ENCODE results near the gene VWA1.
A peak's percentile ranks its signal among the peaks of the same experiment; 100 is the strongest.

VWA1 gene, protein sequence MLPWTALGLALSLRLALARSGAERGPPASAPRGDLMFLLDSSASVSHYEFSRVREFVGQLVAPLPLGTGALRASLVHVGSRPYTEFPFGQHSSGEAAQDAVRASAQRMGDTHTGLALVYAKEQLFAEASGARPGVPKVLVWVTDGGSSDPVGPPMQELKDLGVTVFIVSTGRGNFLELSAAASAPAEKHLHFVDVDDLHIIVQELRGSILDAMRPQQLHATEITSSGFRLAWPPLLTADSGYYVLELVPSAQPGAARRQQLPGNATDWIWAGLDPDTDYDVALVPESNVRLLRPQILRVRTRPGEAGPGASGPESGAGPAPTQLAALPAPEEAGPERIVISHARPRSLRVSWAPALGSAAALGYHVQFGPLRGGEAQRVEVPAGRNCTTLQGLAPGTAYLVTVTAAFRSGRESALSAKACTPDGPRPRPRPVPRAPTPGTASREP

GRCh38 chr1:1435106-1435903 is at the start of gene VWA1:
Gene VWA1 (plus strand): TSS chr1:1435690. CDS start chr1:1435749, 59 bp downstream.
- DNase-seq (ENCODE audit: low read depth in 2 of 2), result peak in 1 of 2 donors; percentile 50

DNA sequence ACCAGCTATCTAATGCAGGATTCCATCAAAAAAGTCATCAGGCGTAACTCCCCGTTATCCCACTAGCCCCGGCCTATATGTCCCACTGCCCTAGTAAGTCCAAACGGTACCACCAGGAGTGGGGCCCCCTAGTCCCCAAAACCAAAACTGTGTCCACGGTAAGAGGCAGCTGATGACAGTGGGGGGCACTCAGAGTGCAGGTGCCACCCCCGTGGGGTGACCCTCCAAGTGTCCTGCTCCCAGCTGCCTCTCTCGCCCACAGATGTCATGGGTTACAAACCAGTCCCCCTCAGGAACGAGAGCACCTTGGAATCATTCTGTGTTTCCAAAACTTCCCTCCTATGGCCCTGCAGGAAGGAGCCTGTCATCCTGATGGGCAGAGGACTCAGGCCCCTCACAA is 49.6 kb upstream of the VWA1 start:
- no peak for DNase-seq (ENCODE audit: low read depth in 2 of 2)

DNA sequence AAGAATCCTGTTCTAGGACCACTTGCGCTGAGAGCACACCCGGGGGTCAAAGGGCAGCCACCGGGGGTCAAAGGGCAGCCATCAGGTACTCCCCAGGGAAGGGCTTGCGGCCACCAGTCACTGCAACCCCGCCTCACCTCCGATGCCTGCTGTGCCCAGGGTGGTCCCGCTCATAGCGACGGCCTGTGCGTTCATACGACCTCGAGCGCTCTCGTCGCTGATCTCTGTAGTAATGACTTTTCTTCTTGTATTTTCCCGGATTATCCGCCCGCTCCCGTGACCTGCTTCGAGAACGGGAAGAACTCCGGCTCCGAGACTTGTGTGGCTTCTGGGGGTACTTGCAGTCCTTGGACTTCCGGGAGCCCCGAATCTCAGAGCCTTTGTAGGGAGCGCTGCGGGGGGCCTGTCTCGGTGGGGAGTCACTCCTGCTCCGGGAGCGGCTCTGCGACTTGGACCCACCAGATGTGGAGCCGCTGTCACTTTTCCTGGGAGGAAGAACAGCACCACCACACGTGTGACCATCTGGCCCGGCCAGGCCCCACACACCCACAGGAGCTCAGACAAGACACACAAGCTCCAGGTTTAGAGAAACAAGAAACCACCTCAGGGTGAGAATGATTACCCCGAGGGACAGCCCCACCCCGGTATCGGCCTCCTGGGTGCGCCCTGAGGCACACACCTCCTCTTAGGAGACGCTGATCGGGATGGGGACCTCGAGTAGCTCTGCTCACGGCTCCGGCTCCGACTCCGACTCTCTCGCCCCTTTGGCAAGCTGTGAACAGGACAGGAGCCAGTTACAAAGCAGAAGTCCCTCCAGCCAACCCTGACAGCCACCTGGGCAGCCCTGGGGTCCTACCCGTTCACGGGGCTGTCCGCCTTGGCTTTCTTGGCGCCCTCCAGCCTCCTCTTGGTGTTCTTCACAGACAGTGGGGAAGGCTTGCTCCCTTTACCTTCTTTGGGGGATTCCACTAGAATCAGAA is 48.1 kb upstream of the VWA1 start:
- no peak for DNase-seq (ENCODE audit: low read depth in 2 of 2)

DNA sequence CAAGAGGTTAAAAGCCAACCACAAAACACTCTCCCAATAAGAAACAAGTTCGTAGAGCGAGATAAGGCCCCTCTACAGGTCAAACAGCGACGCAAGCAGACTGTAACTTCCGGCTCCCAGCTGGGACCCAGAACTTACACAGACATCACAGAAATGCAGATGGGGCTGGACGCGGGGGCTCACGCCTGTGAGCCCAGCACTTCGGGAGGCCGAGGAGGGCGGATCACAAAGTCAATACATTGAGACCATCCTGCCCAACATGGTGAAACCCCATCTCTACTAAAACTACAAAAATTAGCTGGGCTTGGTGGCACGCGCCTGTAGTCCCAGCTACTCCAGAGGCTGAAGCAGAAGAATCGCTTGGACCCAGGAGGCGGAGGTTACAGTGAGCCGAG is 47.4 kb upstream of the VWA1 start:
- DNase-seq (ENCODE audit: low read depth in 2 of 2), result no peak

GRCh38 chr1:1390675-1391074 is 44.8 kb upstream of the VWA1 start:
- no peak for DNase-seq (ENCODE audit: low read depth in 2 of 2)

DNA sequence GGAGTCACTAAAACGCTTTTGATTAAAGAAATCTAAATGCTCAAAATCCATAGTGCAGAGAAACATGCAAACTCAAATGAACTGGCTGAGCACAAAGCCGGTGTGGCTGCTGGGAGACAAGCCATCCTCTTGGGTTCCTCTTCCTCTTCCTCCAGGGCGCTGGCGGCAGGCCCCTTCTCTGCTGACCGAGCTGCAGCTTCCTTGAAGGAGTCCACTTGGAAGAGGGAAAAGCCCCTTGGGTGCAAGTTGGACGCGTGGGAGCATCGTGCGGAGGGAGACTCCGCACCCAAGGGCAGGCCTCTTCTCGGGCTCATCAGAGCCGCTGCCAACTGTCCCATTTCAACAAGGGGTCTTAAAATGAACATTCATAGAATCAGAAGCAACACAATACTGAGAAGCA is 44.3 kb upstream of the VWA1 start:
- no peak for DNase-seq (ENCODE audit: low read depth in 2 of 2)

GRCh38 chr1:1393014-1393413 is 42.5 kb upstream of the VWA1 start:
- no peak for DNase-seq (ENCODE audit: low read depth in 2 of 2)

DNA sequence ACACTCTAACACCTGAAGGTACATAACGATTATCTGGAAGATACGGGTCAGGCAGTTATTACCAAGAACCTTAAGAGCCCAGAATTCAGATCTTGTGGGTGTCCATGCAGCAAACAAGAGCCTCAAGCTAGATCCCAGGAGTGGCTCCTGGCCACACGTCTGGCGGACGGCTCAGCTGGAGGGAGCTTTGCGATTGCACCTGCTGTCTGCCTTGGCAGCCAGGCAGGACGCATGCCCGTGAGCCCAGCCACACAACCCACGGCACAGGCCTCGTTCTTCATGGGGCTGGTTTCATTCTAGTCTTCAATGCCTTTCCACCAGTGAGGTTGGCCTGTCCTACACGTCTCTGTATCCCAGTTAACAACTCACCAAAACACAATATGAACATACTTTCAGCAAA is 42.1 kb upstream of the VWA1 start:
- no peak for DNase-seq (ENCODE audit: low read depth in 2 of 2)

DNA sequence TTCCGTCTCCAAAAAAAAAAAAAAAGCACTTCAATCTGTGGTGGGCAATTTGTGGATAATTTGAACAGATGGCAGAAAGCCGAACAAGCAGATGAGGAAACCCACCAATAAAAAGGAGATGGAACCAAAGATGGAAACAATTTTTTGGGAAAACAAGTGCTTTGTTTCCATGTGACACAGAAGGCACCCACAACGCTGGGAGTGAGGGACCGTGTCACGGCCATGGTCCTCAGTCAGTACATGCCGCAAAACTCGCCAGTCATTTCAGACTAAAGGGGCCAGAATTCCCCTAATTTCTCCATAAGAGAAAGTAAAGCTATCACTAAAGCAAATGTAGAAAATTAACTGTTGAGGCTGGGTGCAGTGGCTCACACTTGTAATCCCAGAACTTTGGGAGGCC is 41.4 kb upstream of the VWA1 start:
- DNase-seq (ENCODE audit: low read depth in 2 of 2), result no peak

DNA sequence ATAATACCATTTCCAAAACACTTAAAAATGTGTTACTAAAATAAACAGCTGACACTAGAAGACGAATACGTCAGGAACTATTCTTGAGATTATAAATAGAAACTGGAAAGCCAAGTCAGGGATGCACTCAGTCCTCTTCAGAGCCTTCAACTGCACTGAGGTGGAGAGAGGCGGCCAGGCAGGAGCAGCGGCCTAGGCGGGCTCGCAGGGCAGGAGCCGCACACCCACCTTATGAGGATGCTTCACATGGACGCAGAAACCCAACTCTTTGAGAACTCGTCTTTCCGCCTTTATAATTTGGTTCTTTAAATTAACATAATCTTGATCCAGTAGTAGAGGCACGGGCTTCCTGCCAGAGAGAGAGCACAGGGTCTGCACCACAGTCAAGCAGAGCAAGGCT is 40.3 kb upstream of the VWA1 start:
- DNase-seq (ENCODE audit: low read depth in 2 of 2), result no peak

- no peak for DNase-seq (ENCODE audit: low read depth in 2 of 2)
Measured at GRCh38 chr1:1397839-1398523, 37.5 kb upstream of the VWA1 start.

DNA sequence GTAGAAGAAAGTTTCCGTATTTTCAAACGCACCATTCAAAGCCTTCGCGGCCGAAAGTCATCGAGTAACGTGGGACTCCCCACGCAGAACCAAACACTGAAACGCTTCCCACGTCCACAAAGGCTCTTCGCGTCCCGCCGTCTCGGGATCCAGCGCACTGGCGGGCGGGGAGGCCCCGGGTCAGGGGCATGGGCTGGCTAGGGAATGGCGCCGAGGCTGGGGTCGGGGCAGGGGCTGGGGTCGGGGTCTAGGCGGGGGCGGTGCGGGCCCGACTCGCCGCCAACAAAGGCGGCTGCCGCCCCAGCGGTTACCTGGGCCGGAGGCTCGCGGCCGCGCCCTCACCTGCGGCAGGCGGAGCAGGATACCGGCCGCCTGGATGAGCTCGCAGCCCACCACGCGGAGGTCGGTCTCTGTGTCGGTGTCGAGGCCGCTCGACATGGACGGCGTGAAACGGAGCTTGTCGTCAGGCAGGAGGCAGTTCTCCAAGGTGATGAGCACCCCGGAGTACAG is 36.8 kb upstream of the VWA1 start:
- DNase-seq (ENCODE audit: low read depth in 2 of 2), result no peak

DNA sequence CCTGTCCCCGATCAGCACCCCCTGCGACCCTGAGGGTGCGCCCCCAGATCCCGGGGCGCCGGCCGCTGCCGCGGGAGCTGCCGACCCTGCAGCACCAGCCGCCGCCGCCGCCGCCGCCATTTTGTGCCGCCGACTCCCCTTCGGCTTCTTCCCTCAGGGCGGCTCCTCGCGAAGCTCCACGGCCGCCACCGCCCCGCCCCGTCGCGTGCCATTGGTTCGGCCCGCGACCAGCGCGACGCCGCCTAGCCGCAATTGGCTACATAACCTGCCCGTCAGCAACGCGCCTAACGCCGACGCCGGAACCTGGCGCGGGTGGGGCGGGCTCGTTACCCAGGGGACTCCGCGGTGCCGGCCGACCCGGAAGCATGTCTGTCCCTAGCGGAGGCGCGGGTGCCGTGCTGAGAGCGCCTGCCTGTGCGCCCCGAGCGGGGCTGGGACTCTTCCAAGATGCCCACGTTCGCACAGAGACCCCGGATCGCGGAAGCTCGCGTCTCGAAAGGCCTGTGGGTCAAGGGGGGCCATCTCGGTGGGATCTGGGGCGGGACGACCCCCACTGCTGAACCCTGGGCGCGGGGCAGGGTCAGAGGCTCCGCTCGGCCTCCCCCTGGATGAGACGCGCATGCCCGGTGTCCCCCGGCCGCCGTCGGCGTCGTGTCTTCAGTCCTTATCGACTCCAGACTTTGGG is 36.2 kb upstream of the VWA1 start, which contains the start of gene CCNL2:
Gene CCNL2 (minus strand): TSS at position 149 of the 685 bp plus-strand sequence. CDS start 29 bp downstream, at position 120.
- DNase-seq (ENCODE audit: low read depth in 2 of 2), result peak; percentile 96 to 100

- DNase-seq (ENCODE audit: low read depth in 2 of 2), result no peak
Measured at GRCh38 chr1:1399872-1400575, 35.5 kb upstream of the VWA1 start.

DNA sequence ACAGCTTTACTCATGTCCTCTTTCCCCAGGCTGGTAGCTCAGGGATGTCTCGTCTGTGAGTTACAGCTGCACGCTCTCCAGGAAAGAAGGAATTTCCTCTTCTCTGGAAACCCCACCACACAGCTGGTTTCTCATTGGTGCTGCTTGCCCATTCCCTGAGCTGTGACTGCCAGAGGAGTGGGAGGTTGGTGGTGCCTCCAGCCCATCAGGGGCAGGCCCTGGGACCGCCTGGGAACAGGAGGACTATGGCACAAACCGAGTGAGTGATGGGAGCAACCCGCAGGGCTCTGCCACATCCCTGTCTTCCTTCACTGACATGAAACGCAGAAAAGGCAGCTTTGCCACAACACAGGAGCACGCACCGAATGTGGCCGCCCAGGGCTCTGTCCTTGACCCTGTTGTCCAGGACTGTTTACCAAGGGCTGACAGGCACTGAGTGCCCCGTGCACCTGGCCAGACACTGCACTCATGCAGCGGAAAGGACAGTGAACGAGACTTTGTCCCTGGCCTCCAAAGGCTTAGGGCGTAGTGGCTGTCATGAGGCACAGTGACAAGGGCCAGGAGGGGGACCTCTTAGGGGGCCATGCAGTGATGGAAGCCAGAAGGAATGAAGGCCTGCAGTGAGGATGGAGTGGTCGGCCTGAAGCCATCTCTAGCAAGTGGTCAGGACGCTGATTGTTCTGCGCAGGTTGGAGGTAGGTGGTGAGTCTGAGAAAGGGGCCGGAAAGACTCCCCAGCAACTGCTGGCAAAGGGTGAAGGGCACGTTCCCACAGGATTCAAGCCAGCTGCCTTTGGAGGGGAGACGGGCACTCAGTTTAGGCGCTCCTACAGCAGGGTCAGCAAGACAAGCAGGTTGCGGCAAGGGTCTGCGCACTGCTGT is 34.7 kb upstream of the VWA1 start:
- no peak for DNase-seq (ENCODE audit: low read depth in 2 of 2)

- no peak for DNase-seq (ENCODE audit: low read depth in 2 of 2)
Measured at GRCh38 chr1:1401457-1402010, 34.0 kb upstream of the VWA1 start.

GRCh38 chr1:1402072-1402900 is 33.2 kb upstream of the VWA1 start:
- DNase-seq (ENCODE audit: low read depth in 2 of 2), result no peak

Data from stimulated activated CD8-positive, alpha-beta memory T cell treated with anti-CD3 and anti-CD28 coated beads, Interleukin-7, amount 100 ng/mL, for 4 hours (primary cell).